Astrocyte (in vitro differentiated cells and primary cell): Measurements from ENCODE around the gene MT1HL1.

Source experiments
- EZH2 ChIP-seq: IDR thresholded peaks from 2 replicates; pipeline ENCODE4 v1.6.1; 2012; ENCODE audit warnings: mild to moderate bottlenecking, low read length, inconsistent platforms; ENCODE audit not compliant: insufficient read depth
- TF ChIP-seq, protein P1 (sequence below): IDR thresholded peaks from 2 replicates; pipeline ENCODE4 v1.5.1; 2011; ENCODE audit warnings: low read depth, mild to moderate bottlenecking, inconsistent platforms, low read length, moderate library complexity; ENCODE audit not compliant: insufficient read depth

DNA sequence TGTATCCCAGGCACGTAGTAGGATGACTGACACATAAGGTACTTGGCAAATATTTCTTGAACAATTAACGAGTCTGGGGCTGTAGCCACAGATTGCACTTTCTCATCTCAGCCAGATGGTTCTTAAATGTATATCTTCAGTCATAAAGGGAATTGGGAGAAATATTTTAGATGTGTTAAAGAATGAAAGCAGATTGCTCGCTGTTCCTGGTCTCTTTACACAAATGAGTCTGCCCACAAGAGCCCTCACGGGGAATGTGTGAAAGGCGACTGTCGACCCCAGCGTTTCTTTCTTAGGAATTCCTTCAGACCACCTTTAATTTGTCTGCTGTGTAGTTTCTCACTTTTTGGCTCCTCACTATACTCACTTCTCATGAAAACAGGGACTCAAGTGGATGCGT, 725 bp downstream of the MT1HL1 start:
- TF ChIP-seq, protein P1, sequence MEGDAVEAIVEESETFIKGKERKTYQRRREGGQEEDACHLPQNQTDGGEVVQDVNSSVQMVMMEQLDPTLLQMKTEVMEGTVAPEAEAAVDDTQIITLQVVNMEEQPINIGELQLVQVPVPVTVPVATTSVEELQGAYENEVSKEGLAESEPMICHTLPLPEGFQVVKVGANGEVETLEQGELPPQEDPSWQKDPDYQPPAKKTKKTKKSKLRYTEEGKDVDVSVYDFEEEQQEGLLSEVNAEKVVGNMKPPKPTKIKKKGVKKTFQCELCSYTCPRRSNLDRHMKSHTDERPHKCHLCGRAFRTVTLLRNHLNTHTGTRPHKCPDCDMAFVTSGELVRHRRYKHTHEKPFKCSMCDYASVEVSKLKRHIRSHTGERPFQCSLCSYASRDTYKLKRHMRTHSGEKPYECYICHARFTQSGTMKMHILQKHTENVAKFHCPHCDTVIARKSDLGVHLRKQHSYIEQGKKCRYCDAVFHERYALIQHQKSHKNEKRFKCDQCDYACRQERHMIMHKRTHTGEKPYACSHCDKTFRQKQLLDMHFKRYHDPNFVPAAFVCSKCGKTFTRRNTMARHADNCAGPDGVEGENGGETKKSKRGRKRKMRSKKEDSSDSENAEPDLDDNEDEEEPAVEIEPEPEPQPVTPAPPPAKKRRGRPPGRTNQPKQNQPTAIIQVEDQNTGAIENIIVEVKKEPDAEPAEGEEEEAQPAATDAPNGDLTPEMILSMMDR, result no peak
- TF ChIP-seq EZH2, result no peak
